GM12878 (cell line): Measurements from ENCODE around the gene PDZK1IP1. TPM values are rescaled to one million over a fixed set of nuclear protein-coding genes. Genes with fewer than 3 reads are reported as not detected.

Experiments
- ATAC-seq: fragments of 200-7000 bp; cut with Tn5 transposase; 3 replicates; pipeline ENCODE4 v1.9.1; 2020; ENCODE audit warnings: mild to moderate bottlenecking, moderate library complexity
- BruUV-seq: library from RNA; stranded (reverse); fragments of 400-500 nt; replicated peaks from 2 replicates; lab custom pipeline; 2021; lab: Mats Ljungman, UMichigan
- CTCF ChIA-PET: fragments of 300-600 bp; sonication (Branson Sonifier 250); formaldehyde crosslinking; extraction: SDS; loops from one replicate; lab custom pipeline; 2021; ENCODE audit warnings: inconsistent platforms; lab: Yijun Ruan, JAX
- POLR2A ChIA-PET: fragments of 350-600 bp; formaldehyde crosslinking; extraction: SDS; loops from one replicate; lab custom pipeline; 2021; ENCODE audit warnings: inconsistent platforms; lab: Charles Lee
- RAD21 ChIA-PET: fragments of 300-600 bp; sonication (Branson Sonifier 250); formaldehyde crosslinking; loops from one replicate; lab custom pipeline; 2023; ENCODE audit warnings: antibody characterized with exemption; ENCODE audit not compliant: unreplicated experiment; lab: Charles Lee
- SMC1A ChIA-PET: fragments of 300-600 bp; sonication (Branson Sonifier 250); formaldehyde crosslinking; loops from one replicate; lab custom pipeline; 2023; ENCODE audit not compliant: unreplicated experiment, uncharacterized antibody; lab: Charles Lee
- DNase-seq: peaks from one replicate; pipeline ENCODE4 v3.0.0-alpha.2; 2011; ENCODE audit warnings: low read depth, low spot score
- FAIRE-seq: peaks from 3 replicates; lab custom pipeline; 2011; peaks lifted over from hg19 to GRCh38; lab: Jason Lieb, UNC
- H2AFZ ChIP-seq: 2 replicates; pipeline ENCODE4 v1.6.0; 2011; ENCODE audit warnings: low read depth, low read length, control low read depth; ENCODE audit not compliant: control insufficient read depth
- H3K27ac ChIP-seq: 2 replicates; pipeline ENCODE4 v1.5.1; 2011; ENCODE audit warnings: control low read depth; ENCODE audit not compliant: control insufficient read depth, insufficient read depth
- H3K27me3 ChIP-seq, 2 experiments: replicated peaks in 1 of 2; 2 replicates each; pipeline versions ENCODE4 v1.6.0 to v1.6.1; 2011; ENCODE audit warnings: low read length in 1 of 2; ENCODE audit not compliant: control insufficient read depth in 2 of 2, insufficient read depth in 2 of 2
- H3K36me3 ChIP-seq, 2 experiments: 2 replicates each; pipeline ENCODE4 v1.5.1; 2011; ENCODE audit warnings: low read length in 1 of 2; ENCODE audit not compliant: control insufficient read depth in 2 of 2, insufficient read depth in 2 of 2
- H3K4me1 ChIP-seq: 2 replicates; pipeline ENCODE4 v1.6.1; 2011; ENCODE audit warnings: mild to moderate bottlenecking, low read length, moderate library complexity, mixed read lengths; ENCODE audit not compliant: control insufficient read depth, insufficient read depth
- H3K4me2 ChIP-seq: 2 replicates; pipeline ENCODE4 v1.6.0; 2011; ENCODE audit warnings: control low read depth; ENCODE audit not compliant: control insufficient read depth, insufficient read depth
- H3K4me3 ChIP-seq: fragments of 200-600 bp; sonication (generic); 2 replicates; pipeline ENCODE4 v1.5.1; 2016
- H3K79me2 ChIP-seq: 2 replicates; pipeline ENCODE4 v1.6.0; 2011; ENCODE audit warnings: low read length; ENCODE audit not compliant: control insufficient read depth, insufficient read depth
- H3K9ac ChIP-seq: 2 replicates; pipeline ENCODE4 v1.8.0; 2011; ENCODE audit warnings: low read length, control low read depth, mixed read lengths; ENCODE audit not compliant: control insufficient read depth, insufficient read depth
- H3K9me3 ChIP-seq: replicated peaks from 3 replicates; pipeline ENCODE4 v1.5.1; 2011; ENCODE audit warnings: mild to moderate bottlenecking, low read length; ENCODE audit not compliant: control insufficient read depth, insufficient read depth
- H4K20me1 ChIP-seq: 2 replicates; pipeline ENCODE4 v1.6.0; 2011; ENCODE audit not compliant: control insufficient read depth, insufficient read depth
- CBFB ChIP-seq: IDR thresholded peaks from 2 replicates; pipeline ENCODE4 v1.6.1; 2016; ENCODE audit warnings: antibody characterized with exemption, low read depth
- CREM ChIP-seq: IDR thresholded peaks from 2 replicates; pipeline ENCODE4 v1.6.1; 2014; ENCODE audit warnings: antibody characterized with exemption, low read depth
- EP300 ChIP-seq, 2 experiments: fragments of 150-350 bp in 1 of 2; IDR thresholded peaks; 2 replicates each; pipeline ENCODE4 v1.6.1; 2011 to 2012; ENCODE audit warnings: low read depth in 2 of 2, low read length in 2 of 2, borderline replicate concordance in 1 of 2, improper control_type of control experiment in 1 of 2, inconsistent platforms in 1 of 2; ENCODE audit not compliant: control insufficient read depth in 1 of 2
- HDGF ChIP-seq: fragments of 450-650 bp; IDR thresholded peaks from 2 replicates; pipeline ENCODE4 v1.6.1; 2016; ENCODE audit warnings: antibody characterized with exemption
- IKZF1 ChIP-seq: fragments of 450-650 bp; conservative IDR thresholded peaks from 2 replicates; pipeline ENCODE4 v1.6.1; 2017; ENCODE audit warnings: antibody characterized with exemption, mild to moderate bottlenecking
- KAT2A ChIP-seq: conservative IDR thresholded peaks from 2 replicates; pipeline ENCODE4 v1.6.1; 2011; ENCODE audit warnings: low read depth, low read length; ENCODE audit not compliant: control insufficient read depth
- NBN ChIP-seq: fragments of 450-650 bp; IDR thresholded peaks from 2 replicates; pipeline ENCODE4 v1.6.1; 2016
- NFIC ChIP-seq: IDR thresholded peaks from 2 replicates; pipeline ENCODE4 v1.6.1; 2012; ENCODE audit warnings: low read depth, mild to moderate bottlenecking, inconsistent platforms, low read length, moderate library complexity
- NR2C2 ChIP-seq: IDR thresholded peaks from 2 replicates; pipeline ENCODE4 v1.6.1; 2011; ENCODE audit warnings: borderline replicate concordance, low read depth; ENCODE audit not compliant: control insufficient read depth, insufficient read length
- PAX8 ChIP-seq: fragments of 450-650 bp; IDR thresholded peaks from 2 replicates; pipeline ENCODE4 v1.6.1; 2017; ENCODE audit warnings: mild to moderate bottlenecking, moderate library complexity
- POLR2A ChIP-seq: IDR thresholded peaks from 2 replicates; pipeline ENCODE4 v1.6.1; 2011; ENCODE audit warnings: low read depth, mild to moderate bottlenecking, low read length
- RBBP5 ChIP-seq: fragments of 200-600 bp; sonication (generic); conservative IDR thresholded peaks from 2 replicates; pipeline ENCODE4 v1.6.1; 2016
- SMC3 ChIP-seq: IDR thresholded peaks from 2 replicates; pipeline ENCODE4 v1.6.1; 2011; ENCODE audit warnings: low read length, improper control_type of control experiment, borderline replicate concordance
- ZNF207 ChIP-seq: fragments of 450-650 bp; IDR thresholded peaks from 2 replicates; pipeline ENCODE4 v1.6.1; 2014; ENCODE audit warnings: antibody characterized with exemption, mild to moderate bottlenecking, borderline replicate concordance
- WGBS: methylation state at CpG from one replicate; pipeline ENCODE4 v1.1.6; 2016; ENCODE audit warnings: low lambda C conversion rate; ENCODE audit not compliant: insufficient replicate concordance, insufficient coverage; ENCODE audit errors: missing lambda C conversion rate; 5-methylcytosine and 5-hydroxymethylcytosine counted together
- in situ Hi-C: fragments of 300-500 bp; cut with MboI; formaldehyde crosslinking; loops from 9 replicates; pipeline ENCODE4 v1.14.3; 2018; ENCODE audit warnings: mixed read lengths
- intact Hi-C: fragments of 100-400 bp; cut with micrococcal nuclease; formaldehyde crosslinking; loops from one replicate; pipeline ENCODE4 v1.14.2; 2022; ENCODE audit not compliant: unreplicated experiment
- polyA plus RNA-seq, 11 experiments: library from polyadenylated mRNA; depleted of rRNA in 4 of 11; unstranded in 6 of 11; stranded (reverse) in 5 of 11; fragments of >200 nt; fragmentation: Nextera tagmentation in 4 of 11; fragmentation: Illumina TruSeq in 1 of 11; extraction: Ambion mirVana in 4 of 11; extraction: Trizol in 1 of 11; gene quantifications; 1 replicate in 1 of 11; 2 replicates in 10 of 11; pipeline versions ENCODE4 v1.2.1 to v1.2.3, GENCODE V29; 2011 to 2016; ENCODE audit warnings: inconsistent platforms in 2 of 11, missing spikeins in 2 of 11, low read depth in 1 of 11
- total RNA-seq, 4 experiments: library from RNA; depleted of rRNA in 3 of 4; stranded (reverse); fragments of >200 nt in 3 of 4; fragmentation: Illumina TruSeq in 1 of 4; extraction: Trizol in 1 of 4; gene quantifications; 2 replicates each; pipeline versions ENCODE4 v1.2.1 to v1.2.3, GENCODE V29; 2013 to 2021
- TF ChIP-seq, protein P1 (sequence below): IDR thresholded peaks from 2 replicates; pipeline ENCODE4 v1.6.1; 2011; ENCODE audit warnings: low read depth, mild to moderate bottlenecking, low read length, moderate library complexity, borderline replicate concordance; ENCODE audit errors: extremely low read depth
- TF ChIP-seq, protein P2 (sequence below): fragments of 450-650 bp; IDR thresholded peaks from 2 replicates; pipeline ENCODE4 v1.6.1; 2018; ENCODE audit warnings: mild to moderate bottlenecking, low read depth, moderate library complexity; ENCODE audit not compliant: partially characterized antibody
- TF ChIP-seq, protein P3 (sequence below): fragments of 450-650 bp; IDR thresholded peaks from 2 replicates; pipeline ENCODE4 v1.6.1; 2016; ENCODE audit warnings: mild to moderate bottlenecking

The PDZK1IP1 gene
- total and polyA plus RNA-seq, 10 of the 15 experiments (the other 5 are each of a cell fraction or from before 2014, with no cell fraction given): not detected

DNA sequence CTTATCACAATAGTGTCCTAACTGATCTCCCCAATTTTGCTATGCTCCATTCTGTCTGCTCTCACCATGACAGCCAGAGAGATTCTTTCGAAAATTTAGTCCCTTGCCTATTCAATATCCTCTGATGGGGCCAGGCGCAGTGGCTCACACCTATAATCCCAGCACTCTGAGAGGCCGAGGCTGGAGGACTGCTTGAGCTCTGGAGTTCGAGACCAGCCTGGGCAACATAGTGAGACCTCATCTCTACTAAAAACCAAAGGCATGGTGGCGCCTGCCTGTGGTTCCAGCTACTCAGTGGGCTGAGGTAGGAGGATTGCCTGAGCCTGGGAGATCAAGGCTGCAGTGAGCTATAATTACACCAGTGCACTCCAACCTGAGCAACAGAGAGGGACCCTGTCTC is 16.1 kb upstream of the PDZK1IP1 start:
- 18% methylated on average over 5 of the region's 5 CpGs for WGBS
- Histone ChIP-seq H3K4me2 (no peak overlapping the region), H3K79me2 (no peaks in the 10 kb centered on the region), H3K27me3 (peaks cover 0 to 3% of the 10 kb centered on the region in 2 experiments; a peak in 3 of 4 replicates), H4K20me1 (no peaks in the 10 kb centered on the region)
- in situ Hi-C loops: no loop called here
- RAD21 ChIA-PET: no interaction called here
- CTCF ChIA-PET: interaction anchor here (1.9 kb wide), 1 partner anchor 12 kb away, joined by 6 read pairs; no protein-coding TSS in a partner anchor
- TF ChIP-seq CBFB: no peak
- TF ChIP-seq, protein P1, sequence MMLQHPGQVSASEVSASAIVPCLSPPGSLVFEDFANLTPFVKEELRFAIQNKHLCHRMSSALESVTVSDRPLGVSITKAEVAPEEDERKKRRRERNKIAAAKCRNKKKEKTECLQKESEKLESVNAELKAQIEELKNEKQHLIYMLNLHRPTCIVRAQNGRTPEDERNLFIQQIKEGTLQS: no peak
- no peak for TF ChIP-seq NR2C2
- no peak for TF ChIP-seq RBBP5
- TF ChIP-seq HDGF: no peak
- TF ChIP-seq POLR2A: no peak
- no peak for TF ChIP-seq KAT2A
- TF ChIP-seq, protein P2, sequence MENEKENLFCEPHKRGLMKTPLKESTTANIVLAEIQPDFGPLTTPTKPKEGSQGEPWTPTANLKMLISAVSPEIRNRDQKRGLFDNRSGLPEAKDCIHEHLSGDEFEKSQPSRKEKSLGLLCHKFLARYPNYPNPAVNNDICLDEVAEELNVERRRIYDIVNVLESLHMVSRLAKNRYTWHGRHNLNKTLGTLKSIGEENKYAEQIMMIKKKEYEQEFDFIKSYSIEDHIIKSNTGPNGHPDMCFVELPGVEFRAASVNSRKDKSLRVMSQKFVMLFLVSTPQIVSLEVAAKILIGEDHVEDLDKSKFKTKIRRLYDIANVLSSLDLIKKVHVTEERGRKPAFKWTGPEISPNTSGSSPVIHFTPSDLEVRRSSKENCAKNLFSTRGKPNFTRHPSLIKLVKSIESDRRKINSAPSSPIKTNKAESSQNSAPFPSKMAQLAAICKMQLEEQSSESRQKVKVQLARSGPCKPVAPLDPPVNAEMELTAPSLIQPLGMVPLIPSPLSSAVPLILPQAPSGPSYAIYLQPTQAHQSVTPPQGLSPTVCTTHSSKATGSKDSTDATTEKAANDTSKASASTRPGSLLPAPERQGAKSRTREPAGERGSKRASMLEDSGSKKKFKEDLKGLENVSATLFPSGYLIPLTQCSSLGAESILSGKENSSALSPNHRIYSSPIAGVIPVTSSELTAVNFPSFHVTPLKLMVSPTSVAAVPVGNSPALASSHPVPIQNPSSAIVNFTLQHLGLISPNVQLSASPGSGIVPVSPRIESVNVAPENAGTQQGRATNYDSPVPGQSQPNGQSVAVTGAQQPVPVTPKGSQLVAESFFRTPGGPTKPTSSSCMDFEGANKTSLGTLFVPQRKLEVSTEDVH: no peak
- TF ChIP-seq EP300 (IDR thresholded peaks at IDR 0.05; ENCODE audit: borderline replicate concordance in 1 of 2, control insufficient read depth in 1 of 2, low read depth in 2 of 2, low read length in 2 of 2): no peak
- no peak for TF ChIP-seq IKZF1
- TF ChIP-seq NBN: no peak
- no peak for TF ChIP-seq SMC3
- no peak for TF ChIP-seq ZNF207
- no peak for TF ChIP-seq NFIC
- no peak for TF ChIP-seq CREM
- TF ChIP-seq, protein P3, sequence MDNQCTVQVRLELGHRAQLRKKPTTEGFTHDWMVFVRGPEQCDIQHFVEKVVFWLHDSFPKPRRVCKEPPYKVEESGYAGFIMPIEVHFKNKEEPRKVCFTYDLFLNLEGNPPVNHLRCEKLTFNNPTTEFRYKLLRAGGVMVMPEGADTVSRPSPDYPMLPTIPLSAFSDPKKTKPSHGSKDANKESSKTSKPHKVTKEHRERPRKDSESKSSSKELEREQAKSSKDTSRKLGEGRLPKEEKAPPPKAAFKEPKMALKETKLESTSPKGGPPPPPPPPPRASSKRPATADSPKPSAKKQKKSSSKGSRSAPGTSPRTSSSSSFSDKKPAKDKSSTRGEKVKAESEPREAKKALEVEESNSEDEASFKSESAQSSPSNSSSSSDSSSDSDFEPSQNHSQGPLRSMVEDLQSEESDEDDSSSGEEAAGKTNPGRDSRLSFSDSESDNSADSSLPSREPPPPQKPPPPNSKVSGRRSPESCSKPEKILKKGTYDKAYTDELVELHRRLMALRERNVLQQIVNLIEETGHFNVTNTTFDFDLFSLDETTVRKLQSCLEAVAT: no peak
- no peak for TF ChIP-seq PAX8
- TF ChIP-seq, all 136 proteins: peak for 0
- intact Hi-C loops: no loop called here
- no peak overlapping the region for H2AFZ ChIP-seq
- H3K27ac ChIP-seq: no peak overlapping the region
- H3K9ac ChIP-seq: no peak overlapping the region
- FAIRE-seq: no peak
- H3K4me3 ChIP-seq: no peak overlapping the region
- DNase-seq: no peak
- no peak for ATAC-seq
- no peaks in the 10 kb centered on the region for H3K4me1 ChIP-seq
- ChIA-PET POLR2A (no interaction called here), SMC1A (no interaction called here)
- BruUV-seq: no TSS peak
- no peaks in the 10 kb centered on the region for H3K36me3 ChIP-seq
- no peaks in the 10 kb centered on the region for H3K9me3 ChIP-seq
